ENCODE results near the gene RNF38. TPM values are rescaled to one million over a fixed set of nuclear protein-coding genes. Genes with fewer than 3 reads are reported as not detected.

RNF38 gene
- total RNA-seq, 1 donor from 2014 or later, result 39.6 TPM

DNA sequence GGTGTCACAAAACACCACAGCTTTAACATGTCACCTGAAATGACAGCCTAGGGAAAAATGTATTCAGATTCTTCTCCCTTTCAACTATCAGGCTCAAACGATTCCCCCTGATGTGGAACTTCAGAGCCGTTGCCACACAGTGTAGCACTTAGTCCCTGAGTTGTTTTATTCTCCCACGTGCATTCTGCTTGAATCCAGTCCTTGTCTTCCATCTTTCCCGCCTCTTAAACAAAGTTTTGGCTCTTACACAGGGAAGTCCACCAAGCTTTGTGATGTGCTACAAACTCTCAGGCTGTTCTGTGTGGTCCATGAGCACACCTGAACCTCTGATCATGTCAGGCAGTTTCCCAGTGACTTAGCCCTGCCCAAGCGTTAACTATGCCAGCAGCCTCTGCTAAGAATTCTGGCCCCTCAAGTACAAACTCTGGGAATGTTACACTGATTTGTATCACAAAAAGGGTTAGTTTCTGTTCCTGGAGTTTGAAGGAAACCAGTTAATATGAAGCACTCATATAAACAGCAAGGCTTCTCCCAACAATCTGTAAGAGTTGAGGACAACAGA lies 45.8 kb upstream of the RNF38 start:
- Histone ChIP-seq H3K4me1 (ENCODE audit: insufficient read depth, low read length) (no peaks in the 10 kb centered on the region), H3K36me3 (ENCODE audit: insufficient read depth, low read length) (no peaks in the 10 kb centered on the region), H3K27me3 (ENCODE audit: insufficient read depth, low read length) (no peaks in the 10 kb centered on the region), H3K27ac (ENCODE audit: low read depth, low read length) (no peak overlapping the region), H2AFZ (ENCODE audit: low read depth, low read length) (no peak overlapping the region), H3K4me3 (ENCODE audit: insufficient read depth, low read depth, low read length) (no peak overlapping the region), H4K20me1 (ENCODE audit: insufficient read depth, low read length) (peaks cover 73% of the 10 kb centered on the region), H3K4me2 (ENCODE audit: low read length) (no peak overlapping the region), H3K9ac (ENCODE audit: low read length) (no peak overlapping the region), H3K9me3 (ENCODE audit: insufficient read depth, low read depth, low read length) (no peaks in the 10 kb centered on the region), H3K79me2 (ENCODE audit: insufficient read depth, low read length) (peaks cover 20% of the 10 kb centered on the region)
- Mint-ChIP-seq H3K27me3 (ENCODE audit: low read depth, unreplicated experiment) (no peaks in the 10 kb centered on the region), H3K36me3 (ENCODE audit: low read depth, unreplicated experiment) (peaks cover 9% of the 10 kb centered on the region), H3K4me1 (ENCODE audit: low read depth, unreplicated experiment) (peaks cover 12% of the 10 kb centered on the region), H3K9me3 (ENCODE audit: unreplicated experiment) (peaks cover 2% of the 10 kb centered on the region), H3K27ac (ENCODE audit: unreplicated experiment) (no peak overlapping the region), H3K4me3 (ENCODE audit: unreplicated experiment) (no peak overlapping the region)
- FAIRE-seq (no peak), DNase-seq (ENCODE audit: low read depth) (no peak)
- no peak for TF ChIP-seq EZH2 (IDR thresholded peaks at IDR 0.05; ENCODE audit: insufficient read depth, low read length)
- TF ChIP-seq, protein P1, sequence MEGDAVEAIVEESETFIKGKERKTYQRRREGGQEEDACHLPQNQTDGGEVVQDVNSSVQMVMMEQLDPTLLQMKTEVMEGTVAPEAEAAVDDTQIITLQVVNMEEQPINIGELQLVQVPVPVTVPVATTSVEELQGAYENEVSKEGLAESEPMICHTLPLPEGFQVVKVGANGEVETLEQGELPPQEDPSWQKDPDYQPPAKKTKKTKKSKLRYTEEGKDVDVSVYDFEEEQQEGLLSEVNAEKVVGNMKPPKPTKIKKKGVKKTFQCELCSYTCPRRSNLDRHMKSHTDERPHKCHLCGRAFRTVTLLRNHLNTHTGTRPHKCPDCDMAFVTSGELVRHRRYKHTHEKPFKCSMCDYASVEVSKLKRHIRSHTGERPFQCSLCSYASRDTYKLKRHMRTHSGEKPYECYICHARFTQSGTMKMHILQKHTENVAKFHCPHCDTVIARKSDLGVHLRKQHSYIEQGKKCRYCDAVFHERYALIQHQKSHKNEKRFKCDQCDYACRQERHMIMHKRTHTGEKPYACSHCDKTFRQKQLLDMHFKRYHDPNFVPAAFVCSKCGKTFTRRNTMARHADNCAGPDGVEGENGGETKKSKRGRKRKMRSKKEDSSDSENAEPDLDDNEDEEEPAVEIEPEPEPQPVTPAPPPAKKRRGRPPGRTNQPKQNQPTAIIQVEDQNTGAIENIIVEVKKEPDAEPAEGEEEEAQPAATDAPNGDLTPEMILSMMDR (IDR thresholded peaks at IDR 0.05; ENCODE audit: insufficient read depth, low read depth, low read length), result no peak

DNA sequence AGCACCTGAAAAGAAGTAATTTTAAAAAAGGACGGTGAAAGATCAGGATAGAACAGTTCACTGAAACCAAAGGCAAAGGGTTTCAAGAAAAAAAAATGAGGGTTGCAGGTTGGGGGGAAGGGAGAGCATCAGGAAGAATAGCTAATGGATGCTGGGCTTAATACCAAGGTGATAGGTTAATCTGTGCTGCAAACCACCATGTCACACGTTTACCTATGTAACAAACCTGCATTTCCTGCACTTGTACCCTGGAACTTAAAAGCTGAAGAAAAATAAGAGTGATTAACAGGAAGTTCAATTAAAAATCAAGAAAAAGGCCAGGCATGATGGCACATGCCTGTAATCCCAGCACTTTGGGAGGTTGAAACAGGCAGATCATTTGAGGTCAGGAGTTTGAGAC lies 44.1 kb upstream of the RNF38 start:
- Histone ChIP-seq H2AFZ (ENCODE audit: low read depth, low read length) (no peak overlapping the region), H4K20me1 (ENCODE audit: insufficient read depth, low read length) (peaks cover 69% of the 10 kb centered on the region), H3K27ac (ENCODE audit: low read depth, low read length) (no peak overlapping the region), H3K9ac (ENCODE audit: low read length) (no peak overlapping the region), H3K9me3 (ENCODE audit: insufficient read depth, low read depth, low read length) (no peaks in the 10 kb centered on the region), H3K36me3 (ENCODE audit: insufficient read depth, low read length) (no peaks in the 10 kb centered on the region), H3K4me2 (ENCODE audit: low read length) (no peak overlapping the region), H3K79me2 (ENCODE audit: insufficient read depth, low read length) (peaks cover 14% of the 10 kb centered on the region), H3K27me3 (ENCODE audit: insufficient read depth, low read length) (no peaks in the 10 kb centered on the region), H3K4me3 (ENCODE audit: insufficient read depth, low read depth, low read length) (no peak overlapping the region), H3K4me1 (ENCODE audit: insufficient read depth, low read length) (no peaks in the 10 kb centered on the region)
- TF ChIP-seq, protein P1 (IDR thresholded peaks at IDR 0.05; ENCODE audit: insufficient read depth, low read depth, low read length), result no peak
- TF ChIP-seq EZH2 (IDR thresholded peaks at IDR 0.05; ENCODE audit: insufficient read depth, low read length), result no peak
- Mint-ChIP-seq H3K4me3 (ENCODE audit: unreplicated experiment) (no peak overlapping the region), H3K27ac (ENCODE audit: unreplicated experiment) (no peak overlapping the region), H3K36me3 (ENCODE audit: low read depth, unreplicated experiment) (peaks cover 9% of the 10 kb centered on the region), H3K4me1 (ENCODE audit: low read depth, unreplicated experiment) (peaks cover 12% of the 10 kb centered on the region), H3K9me3 (ENCODE audit: unreplicated experiment) (peaks cover 2% of the 10 kb centered on the region), H3K27me3 (ENCODE audit: low read depth, unreplicated experiment) (no peaks in the 10 kb centered on the region)
- DNase-seq (ENCODE audit: low read depth), result no peak
- FAIRE-seq, result no peak

DNA sequence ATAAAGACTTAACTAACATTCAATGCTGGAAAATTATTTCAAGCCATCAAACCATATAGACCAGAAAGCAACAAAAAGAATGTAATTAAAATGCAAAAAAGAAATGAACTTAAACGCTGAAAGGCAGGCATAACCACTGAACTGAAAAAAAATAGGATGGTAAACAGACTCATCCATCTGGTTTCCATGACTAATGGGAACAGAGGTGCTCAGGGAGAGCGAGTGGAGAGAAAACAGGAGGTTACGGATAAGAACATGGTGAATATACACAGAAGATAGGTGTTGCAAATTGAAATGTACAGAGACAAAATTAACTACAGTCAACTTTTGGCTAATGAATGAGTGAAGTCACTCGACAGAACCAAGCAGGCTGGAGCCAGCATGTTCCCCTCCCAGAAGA lies 43.5 kb upstream of the RNF38 start:
- H3K4me3 ChIP-seq (ENCODE audit: insufficient read depth, low read depth, low read length), result no peak overlapping the region
- no peak overlapping the region for H3K4me3 Mint-ChIP-seq (ENCODE audit: unreplicated experiment)
- peaks cover 2% of the 10 kb centered on the region for H3K9me3 Mint-ChIP-seq (ENCODE audit: unreplicated experiment)
- no peaks in the 10 kb centered on the region for H3K27me3 Mint-ChIP-seq (ENCODE audit: low read depth, unreplicated experiment)
- no peak for DNase-seq (ENCODE audit: low read depth)
- H3K36me3 ChIP-seq (ENCODE audit: insufficient read depth, low read length), result no peaks in the 10 kb centered on the region
- H3K79me2 ChIP-seq (ENCODE audit: insufficient read depth, low read length), result peaks cover 14% of the 10 kb centered on the region
- no peak overlapping the region for H3K9ac ChIP-seq (ENCODE audit: low read length)
- no peaks in the 10 kb centered on the region for H3K4me1 ChIP-seq (ENCODE audit: insufficient read depth, low read length)
- TF ChIP-seq, protein P1 (IDR thresholded peaks at IDR 0.05; ENCODE audit: insufficient read depth, low read depth, low read length), result no peak
- TF ChIP-seq EZH2 (IDR thresholded peaks at IDR 0.05; ENCODE audit: insufficient read depth, low read length), result no peak
- no peak overlapping the region for H3K4me2 ChIP-seq (ENCODE audit: low read length)
- peaks cover 9% of the 10 kb centered on the region for H3K36me3 Mint-ChIP-seq (ENCODE audit: low read depth, unreplicated experiment)
- no peak overlapping the region for H2AFZ ChIP-seq (ENCODE audit: low read depth, low read length)
- no peaks in the 10 kb centered on the region for H3K27me3 ChIP-seq (ENCODE audit: insufficient read depth, low read length)
- no peak overlapping the region for H3K27ac Mint-ChIP-seq (ENCODE audit: unreplicated experiment)
- no peaks in the 10 kb centered on the region for H3K9me3 ChIP-seq (ENCODE audit: insufficient read depth, low read depth, low read length)
- H4K20me1 ChIP-seq (ENCODE audit: insufficient read depth, low read length), result peaks cover 67% of the 10 kb centered on the region
- peaks cover 12% of the 10 kb centered on the region for H3K4me1 Mint-ChIP-seq (ENCODE audit: low read depth, unreplicated experiment)
- H3K27ac ChIP-seq (ENCODE audit: low read depth, low read length), result no peak overlapping the region
- no peak for FAIRE-seq
